ENCODE results near the gene KRT37.
"Not testable (repeated sequence)": the region's sequence is repeated elsewhere in the genome, so short reads cannot be mapped to it uniquely, and the experiment has no call there.

Gene KRT37

DNA sequence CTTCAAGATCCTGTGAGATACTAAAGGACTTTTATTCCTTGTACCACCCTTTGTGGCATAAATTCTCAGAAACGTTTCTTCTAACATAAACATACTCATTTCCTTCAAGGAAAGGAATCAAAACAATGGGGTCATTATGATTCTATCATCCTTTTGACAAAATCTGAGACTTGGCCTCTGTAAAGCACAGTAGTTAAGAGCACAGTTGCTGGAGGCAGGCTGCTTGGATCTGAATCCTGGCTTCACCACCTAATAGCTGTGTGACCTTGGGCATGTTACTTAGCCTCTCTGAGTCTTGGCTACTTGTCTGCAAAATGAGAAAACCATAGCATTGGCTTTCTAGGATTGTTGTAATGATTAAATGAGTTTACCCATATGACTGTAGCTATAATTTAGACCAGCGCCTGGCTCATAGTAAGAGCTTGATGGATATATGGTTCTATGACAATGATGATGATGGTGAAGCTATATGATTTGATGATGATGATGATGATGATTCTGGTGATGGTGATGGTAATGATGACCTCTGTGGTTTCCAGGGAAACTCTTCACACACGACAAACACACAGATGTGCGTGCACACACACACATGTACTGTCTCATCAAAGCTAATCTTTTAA lies 20.9 kb downstream of the KRT37 start:
- DNase-seq, result no peak

DNA sequence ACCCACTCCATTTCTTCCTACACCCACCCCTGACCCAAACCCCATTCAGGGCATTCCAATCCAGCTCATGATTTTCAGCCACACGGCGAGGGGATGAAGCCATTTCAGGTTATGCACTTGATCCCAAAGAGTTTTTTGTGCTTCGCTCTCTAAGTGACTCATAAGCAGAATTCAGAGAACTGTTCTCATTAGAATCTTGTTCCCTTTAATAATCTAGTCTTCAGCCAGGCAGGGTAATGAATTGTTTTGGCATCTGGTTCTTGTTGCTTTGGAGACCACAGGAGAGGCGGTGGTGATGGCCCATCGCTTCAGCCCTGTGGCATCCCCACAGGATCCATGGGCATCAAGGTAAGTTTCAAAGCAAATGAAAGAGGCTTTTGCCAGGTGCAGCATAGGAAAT lies 22.2 kb downstream of the KRT37 start:
- no peak for DNase-seq

DNA sequence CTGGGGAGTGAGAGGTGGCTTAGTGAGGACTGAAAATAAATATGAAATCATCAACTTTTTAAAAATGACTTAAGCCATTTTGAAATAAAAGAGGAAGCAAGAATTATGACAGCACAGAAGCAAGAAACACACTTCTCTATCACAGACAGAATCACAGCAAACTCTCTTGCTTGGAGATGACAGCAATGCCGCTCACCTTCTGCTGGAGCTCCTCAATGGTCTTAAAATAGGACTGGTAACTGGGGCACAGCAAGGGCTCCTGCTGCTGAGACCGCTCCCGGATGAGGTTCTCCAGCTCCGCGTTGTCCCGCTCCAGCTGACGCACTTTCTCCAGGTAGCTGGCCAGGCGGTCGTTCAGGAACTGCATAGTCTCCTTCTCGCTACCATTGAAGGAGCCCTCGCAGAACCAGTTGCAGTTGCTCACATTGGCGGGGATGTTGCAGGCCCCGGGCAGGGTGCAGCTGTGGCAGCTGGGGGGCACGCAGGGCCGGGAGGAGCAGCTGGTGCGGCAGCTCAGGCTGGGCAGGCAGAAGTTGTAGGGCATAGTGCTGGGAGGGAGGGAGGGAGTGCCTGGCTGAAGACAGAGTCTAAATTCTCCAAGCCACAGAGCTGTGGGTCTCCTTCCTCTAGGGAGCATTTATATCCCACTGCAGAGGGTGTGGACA lies 27.3 kb downstream of the KRT37 start, which contains the start of gene KRT31:
Gene KRT31 (minus strand): TSS at position 613 of the 665 bp plus-strand sequence. CDS start 69 bp downstream, at position 544.
- peak; percentile 52 for DNase-seq

DNA sequence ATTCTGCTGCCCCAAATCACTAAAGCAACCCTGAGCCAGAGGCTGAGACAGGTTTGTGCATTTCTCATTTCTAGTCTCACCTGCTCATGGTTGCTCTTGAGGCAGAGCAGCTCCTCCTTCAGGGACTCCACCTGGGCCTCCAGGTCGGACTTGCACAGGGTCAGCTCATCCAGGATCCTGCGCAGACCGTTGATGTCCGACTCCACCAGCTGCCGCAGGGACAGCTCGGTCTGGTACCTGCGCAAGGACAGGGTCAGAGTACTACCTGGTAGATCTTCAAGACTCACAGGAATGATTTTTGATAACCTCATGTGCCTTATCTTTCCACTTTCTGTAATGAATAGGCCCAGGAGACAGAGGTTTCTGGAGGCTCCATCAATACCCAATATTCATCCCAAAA lies 28.0 kb downstream of the KRT37 start:
- DNase-seq, result no peak

DNA sequence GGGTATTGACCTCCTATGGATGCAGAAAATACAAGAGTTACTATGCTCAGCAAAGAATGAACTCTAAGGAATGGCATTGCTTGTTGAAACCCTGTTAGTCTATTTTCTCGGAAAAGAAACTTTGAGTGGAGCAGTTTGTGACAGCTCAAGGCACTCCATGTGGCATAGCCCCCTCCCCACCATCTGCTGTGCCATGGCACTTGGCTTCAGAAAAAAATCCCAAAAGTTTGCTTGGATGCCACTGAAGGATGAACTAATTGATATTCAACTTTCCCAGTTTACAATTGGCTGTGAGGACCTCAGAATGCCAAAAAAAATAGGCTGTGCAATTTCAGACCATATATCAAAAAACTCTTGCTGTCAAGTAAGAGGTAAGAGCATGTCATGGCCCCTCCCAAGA lies 28.8 kb downstream of the KRT37 start:
- no peak for DNase-seq

DNA sequence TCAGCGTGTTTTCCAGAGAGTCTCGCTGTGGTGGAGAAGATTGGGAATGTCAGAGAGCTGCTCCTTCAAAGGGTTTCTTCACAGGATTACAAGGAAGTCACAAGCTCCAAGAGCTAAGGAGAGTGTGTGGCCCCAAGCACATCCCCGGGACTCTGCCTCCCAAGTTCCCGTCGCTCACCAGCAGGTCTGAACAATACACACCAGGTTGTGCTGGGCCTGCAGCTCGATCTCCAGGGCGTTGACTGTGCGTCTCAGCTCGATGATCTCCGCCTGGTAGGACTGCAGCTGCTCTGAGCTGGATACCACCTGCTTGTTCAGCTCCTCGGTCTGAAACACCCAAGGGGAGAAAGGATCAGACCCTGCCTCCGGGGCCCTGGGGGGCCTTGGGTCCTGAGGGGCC lies 29.3 kb downstream of the KRT37 start:
- DNase-seq, result not testable (repeated sequence)

DNA sequence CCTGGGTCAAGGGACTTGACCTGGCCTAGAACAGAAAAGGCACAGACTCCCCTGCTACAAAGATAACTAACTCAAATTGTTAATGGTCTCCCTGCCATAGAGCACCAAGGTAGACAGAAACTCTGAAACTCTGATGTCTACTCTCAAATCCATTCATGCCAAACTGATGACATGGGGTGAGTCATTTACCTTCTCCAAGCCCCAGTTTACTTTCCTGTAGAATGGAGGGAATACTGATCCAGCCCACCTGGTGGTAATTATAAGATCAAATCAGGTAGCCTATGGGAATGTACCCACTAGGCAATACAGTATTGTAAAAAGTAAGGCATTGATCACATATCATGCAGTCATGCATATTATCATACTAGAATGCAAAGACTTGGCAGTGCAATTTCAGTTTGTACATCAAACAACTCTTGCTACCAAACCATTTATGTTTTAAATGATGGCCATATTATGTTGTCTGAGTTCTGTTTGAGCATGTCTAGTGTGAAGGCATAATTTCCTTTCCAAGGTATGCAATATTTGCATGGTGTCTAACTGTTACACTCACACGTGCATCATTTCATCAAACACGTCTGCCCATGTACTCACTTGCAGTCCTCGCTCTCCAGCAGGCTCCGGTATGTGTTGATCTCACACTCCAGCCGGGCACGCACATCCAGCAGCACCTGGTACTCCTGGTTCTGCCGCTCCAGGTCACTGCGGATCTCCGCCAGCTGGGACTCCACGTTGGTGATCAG lies 30.0 kb downstream of the KRT37 start:
- DNase-seq, result no peak

DNA sequence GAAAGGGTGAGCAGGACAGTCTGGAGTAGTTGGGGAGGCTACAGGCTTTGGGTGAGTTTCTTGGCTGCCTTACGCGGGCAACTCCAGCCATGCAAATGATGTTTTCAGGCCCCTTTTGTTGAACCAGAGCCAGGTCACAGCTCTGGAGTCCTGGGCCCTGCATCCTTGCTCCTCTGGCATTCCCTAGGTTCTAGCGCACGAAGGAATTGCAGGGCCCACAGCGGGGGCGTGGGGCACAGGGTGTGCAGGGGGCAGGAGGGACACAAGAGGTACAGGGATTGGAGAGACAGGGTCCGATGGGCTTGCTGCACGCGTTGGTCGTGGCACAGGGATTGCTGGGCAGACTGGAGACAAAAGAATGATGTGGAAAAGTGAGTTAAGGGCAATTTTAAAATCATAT lies 30.6 kb downstream of the KRT37 start:
- DNase-seq, result no peak

DNA sequence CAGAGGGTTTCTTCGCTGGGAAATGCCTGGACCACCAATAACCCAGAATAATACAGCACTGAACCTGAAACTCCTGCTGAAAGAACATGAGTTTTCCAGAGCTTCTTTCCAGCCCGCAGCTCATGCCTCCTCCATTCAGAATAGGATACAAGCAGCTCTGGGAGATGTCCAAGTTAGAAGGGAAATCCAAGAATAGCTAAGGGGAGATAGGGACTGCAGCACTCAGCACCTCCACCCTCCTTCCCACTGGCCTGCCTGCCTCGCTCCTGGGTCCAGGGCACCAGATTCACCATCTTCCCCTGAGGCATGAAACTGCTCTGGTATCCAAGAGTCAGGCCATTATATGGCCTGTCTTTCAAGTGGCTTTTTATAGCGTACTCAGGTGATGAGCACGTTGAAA lies 31.1 kb downstream of the KRT37 start:
- DNase-seq, result no peak

DNA sequence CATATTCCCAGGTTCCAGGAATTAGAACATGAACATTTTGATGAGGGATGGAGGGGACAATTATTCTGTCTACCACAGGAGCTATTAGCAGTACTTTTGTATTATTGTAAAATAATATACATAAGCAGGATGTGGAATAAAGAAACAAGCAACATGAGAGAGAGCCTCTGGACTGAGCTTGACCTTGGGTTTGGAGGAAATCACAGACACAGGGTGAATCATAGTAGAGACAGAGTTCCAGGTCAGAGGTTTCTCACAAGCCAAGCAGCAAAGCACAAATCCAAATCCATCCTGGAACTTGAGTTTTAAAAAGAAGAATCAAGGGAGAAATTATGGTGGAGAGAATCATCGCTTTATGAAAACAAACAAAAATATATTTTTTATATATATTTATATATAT lies 32.1 kb downstream of the KRT37 start:
- DNase-seq, result no peak

DNA sequence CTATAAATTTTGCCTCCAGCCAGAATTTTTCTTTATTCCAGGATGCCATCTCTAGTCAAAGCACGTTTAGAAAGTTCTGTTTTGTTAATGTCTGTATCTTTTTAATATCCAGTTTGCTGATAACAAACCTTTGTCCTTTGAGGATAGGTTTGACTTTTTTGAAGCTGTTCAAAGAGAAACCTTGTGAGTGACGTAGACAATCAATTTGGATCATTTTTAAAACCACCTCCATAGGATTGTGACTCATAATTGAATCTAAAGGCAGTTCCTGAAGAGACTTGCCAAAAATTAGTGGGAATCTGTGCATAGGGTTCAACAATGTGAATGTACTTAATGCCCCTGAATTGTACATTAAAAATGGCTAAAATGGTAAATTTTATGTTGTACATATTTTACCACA lies 32.9 kb downstream of the KRT37 start:
- no peak for DNase-seq

DNA sequence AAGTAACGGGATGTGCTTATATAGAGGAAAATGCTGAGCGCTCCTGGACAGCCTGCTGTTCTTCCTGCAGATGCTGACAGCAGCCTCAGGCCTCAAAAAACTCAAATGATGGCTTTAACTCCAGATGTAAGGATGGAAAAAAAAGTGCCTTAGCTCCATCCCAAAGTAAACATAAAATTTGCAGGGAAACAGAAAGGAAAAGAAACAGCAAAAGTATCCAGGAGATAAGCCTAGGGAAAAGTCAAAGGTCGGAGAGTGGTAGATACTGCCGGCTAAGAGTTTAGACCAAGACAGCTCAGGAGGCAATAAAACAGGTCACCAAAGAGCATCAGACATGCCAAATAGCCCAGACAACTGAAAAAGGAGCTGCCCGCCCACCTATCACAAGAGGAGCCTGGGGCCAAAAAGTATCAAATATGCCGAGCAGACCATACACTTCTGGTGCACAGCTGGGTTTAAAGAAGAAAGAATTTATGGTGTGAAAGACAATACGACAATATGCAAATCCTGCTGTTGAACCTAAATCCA lies 33.9 kb downstream of the KRT37 start:
- DNase-seq, result no peak

DNA sequence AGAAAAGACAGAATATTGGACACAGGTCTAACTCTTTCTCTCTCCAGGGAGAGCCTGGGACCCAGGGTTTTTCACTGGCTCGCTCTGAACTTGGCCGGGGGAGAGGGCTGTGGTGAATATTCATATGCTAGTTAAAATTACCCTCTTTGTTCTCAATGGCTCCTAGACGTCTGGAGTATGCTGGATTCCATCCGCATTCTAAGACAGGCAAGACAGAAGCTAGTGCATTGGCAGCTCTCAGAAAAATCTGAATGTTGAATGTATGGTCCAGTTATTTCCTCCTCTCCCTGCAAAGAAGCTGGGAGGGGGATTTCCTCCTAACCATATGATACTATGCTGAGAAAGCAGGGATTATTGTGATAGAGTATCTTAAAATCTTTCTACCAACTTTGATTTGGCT lies 36.7 kb downstream of the KRT37 start:
- no peak for DNase-seq

DNA sequence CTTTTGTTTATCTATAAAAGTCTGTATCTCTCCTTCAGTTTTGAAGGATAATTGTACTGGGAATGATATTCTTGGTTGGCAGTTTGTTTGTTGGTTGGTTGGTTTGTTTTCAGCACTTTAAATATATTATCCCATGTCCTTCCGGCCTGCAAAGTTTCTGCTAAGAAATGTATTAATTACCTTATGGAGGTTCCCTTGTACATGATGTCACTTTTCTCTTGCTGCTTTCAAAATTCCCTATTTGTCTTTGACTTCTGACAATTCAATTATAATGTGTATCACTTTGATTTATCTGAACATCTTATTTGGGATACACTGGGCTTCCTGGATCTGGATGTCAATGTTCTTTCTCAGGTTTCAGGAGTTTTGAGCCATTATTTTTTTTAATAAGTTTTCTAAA lies 38.2 kb downstream of the KRT37 start:
- no peak for DNase-seq

DNA sequence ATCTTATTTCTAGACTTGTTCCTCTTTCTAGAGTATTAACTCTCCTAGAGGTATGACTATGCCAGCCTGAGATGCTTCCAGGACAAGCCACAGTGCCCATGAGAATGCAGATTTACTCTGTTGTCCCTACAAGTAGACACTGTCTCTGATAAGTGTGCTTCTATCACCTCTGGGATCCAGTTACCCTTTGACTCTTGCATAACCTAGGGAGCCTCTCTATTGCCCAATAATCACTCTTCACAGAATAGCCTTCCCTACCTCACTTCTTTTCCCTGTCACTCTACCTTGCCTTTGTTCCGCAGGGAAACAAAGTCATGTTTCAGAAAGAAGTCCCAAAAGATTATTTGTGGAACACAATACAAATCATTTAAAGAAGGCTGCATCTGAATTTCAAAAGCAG lies 40.7 kb downstream of the KRT37 start:
- DNase-seq, result no peak

DNA sequence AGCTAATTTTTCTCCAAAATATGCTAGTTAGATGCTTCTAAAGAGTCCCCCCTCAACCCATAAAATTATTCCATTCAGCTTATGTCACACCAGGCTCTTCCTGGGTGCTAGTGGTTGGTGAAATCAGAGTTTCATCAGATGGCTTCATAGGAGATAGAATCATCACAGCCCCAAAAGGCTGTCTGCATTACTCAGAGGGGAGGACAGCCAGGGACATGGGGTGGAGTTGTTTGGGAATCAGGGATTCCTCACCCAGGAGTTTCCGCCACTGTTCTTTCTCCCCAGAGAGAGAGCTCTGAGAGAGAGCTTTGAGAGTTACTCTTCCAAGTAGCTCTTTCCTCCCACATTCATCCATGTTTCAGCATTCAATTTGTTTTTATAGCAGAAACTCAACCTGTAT lies 42.0 kb downstream of the KRT37 start:
- DNase-seq, result no peak

DNA sequence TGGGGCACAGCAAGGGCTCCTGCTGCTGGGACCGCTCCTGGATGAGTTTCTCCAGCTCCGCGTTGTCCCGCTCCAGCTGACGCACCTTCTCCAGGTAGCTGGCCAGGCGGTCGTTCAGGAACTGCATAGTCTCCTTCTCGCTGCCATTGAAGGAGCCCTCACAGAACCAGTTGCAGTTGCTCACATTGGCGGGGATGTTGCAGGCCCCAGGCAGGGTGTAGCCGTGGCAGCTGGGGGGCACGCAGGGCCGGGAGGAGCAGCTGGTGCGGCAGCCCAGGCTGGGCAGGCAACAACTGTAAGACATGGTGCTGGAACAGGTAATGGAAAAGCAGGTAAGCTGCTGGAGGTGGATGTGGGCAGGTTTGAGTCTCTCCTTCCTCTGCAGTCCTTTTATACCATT lies 42.4 kb downstream of the KRT37 start, which contains the start of gene KRT34:
Gene KRT34 (minus strand): TSS at position 364 of the 400 bp plus-strand sequence. CDS start 60 bp downstream, at position 304.
- not testable (repeated sequence) for DNase-seq

DNA sequence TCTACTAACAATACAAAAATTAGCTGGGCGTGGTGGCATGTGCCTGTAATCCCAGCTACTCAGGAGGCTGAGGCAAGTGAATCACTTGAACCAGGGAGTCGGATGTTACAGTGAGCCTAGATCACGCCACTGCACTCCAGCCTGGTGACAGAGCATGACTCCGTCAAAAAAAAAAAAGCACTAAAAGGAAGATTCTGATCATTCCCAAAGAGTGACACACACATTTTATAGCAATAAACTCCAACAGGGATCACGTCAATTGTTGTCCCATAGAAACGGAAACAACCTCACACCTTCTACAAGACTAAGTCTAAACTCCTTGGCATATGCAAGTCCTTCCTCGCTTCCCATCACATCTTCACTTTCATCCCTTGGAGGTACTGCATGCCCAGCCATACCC lies 44.3 kb downstream of the KRT37 start:
- not testable (repeated sequence) for DNase-seq

DNA sequence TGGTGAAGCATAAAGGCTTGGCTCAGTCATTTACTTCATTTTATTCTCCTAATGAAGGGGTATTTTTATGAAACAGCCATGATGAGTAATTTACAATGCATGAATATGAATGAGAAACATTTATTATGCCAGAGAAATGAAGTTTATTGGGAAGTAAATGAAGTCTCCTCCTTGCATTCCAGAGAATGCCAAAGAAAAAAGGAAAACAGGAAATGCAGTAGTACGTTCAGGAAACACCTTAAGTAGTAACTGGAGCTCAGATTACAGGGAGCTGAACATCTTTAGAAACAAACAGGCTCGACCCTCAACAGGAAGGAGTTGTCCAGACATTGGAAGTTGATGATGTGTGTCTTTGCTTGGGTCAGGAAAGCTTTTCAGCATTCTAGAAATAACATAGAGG lies 46.8 kb downstream of the KRT37 start:
- no peak for DNase-seq

Data from suppressor macrophage treated with lipopolysaccharide for 4 hours (primary cell).